Muscle layer of duodenum (tissue), 2 donors: Measurements from ENCODE around the gene ACACB.

Experiments
- H3K27ac ChIP-seq: one replicate; pipeline ENCODE4 v1.7.0; 2013; ENCODE audit warnings: mild to moderate bottlenecking, low read length
- H3K27me3 ChIP-seq: one replicate; pipeline ENCODE4 v1.7.0; 2013; ENCODE audit warnings: low read depth, mild to moderate bottlenecking, control low read depth, low read length
- H3K36me3 ChIP-seq, 2 donors: one replicate each; pipeline ENCODE4 v1.7.0; 2013; ENCODE audit warnings: low read length in 2 of 2, control low read depth in 1 of 2, mild to moderate bottlenecking in 1 of 2; ENCODE audit not compliant: insufficient read depth in 2 of 2, control insufficient read depth in 1 of 2
- H3K4me1 ChIP-seq, 2 donors: one replicate each; pipeline ENCODE4 v1.7.0; 2013; ENCODE audit warnings: low read length in 2 of 2, mild to moderate bottlenecking in 2 of 2, control low read depth in 1 of 2, moderate library complexity in 1 of 2; ENCODE audit not compliant: insufficient read depth in 2 of 2, control insufficient read depth in 1 of 2
- H3K4me3 ChIP-seq, 2 donors: one replicate each; pipeline ENCODE4 v1.7.0; 2013; ENCODE audit warnings: low read length in 2 of 2, low read depth in 1 of 2, mild to moderate bottlenecking in 1 of 2
- H3K9me3 ChIP-seq, 2 donors: one replicate each; pipeline ENCODE4 v1.7.0; 2013; ENCODE audit warnings: low read length in 2 of 2, control low read depth in 1 of 2, mild to moderate bottlenecking in 1 of 2; ENCODE audit not compliant: control insufficient read depth in 1 of 2
- donor health status: healthy.

The ACACB gene

DNA sequence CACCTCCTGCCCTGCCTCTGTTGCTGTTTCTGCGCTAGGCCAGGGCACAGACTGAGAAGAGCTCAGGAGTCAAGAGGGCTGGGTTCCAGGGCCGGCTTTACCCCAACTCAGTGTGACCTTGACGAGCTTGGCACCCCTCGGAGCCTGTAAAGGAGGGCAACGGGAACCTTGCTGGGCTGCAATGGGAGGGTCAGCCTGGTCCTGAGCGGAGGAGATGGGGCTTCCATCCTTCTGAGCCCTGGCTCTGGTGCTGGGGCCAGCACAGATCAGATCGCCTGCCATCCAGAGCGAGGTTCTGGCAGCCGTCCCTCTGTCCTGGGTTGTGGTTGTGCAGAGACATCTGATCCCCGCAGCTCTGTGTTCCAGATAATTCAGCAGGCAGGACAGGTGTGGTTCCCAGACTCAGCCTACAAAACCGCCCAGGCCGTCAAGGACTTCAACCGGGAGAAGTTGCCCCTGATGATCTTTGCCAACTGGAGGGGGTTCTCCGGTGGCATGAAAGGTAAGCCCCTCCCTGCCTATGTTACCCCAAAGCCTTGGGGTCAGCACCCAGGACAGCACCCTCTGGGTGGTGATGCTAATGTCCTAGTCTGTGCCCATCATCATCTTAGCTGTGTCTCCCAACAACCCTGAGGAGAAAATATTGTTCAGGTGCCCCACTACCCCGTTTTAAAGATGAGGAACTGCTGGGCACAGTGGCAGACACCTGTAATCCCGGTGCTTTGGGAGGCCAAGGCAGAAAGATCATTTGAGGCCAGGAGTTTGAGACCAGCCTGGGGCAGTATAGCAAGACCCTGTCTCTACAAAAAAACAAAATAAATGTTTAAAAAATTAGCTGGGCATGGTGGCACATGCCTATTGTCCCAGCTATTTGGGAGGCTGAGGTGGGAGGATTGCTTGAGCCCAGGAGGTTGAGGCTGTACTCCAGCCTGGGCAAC, 142.5 kb downstream of the ACACB start:
- no peaks in the 10 kb centered on the region for H3K27me3 ChIP-seq
- no peak overlapping the region for H3K27ac ChIP-seq
- peaks cover 0 to 3% of the 10 kb centered on the region in 2 donors for H3K9me3 ChIP-seq
- H3K4me3 ChIP-seq = no peak overlapping the region
- peaks cover 41 to 84% of the 10 kb centered on the region in 2 donors for H3K36me3 ChIP-seq
- no peaks in the 10 kb centered on the region for H3K4me1 ChIP-seq

GRCh38 chr12:109259545-109259895, 143.1 kb downstream of the ACACB start:
- no peak overlapping the region for H3K4me3 ChIP-seq
- H3K9me3 ChIP-seq = no peaks in the 10 kb centered on the region
- no peaks in the 10 kb centered on the region for H3K27me3 ChIP-seq
- H3K36me3 ChIP-seq = peaks cover 35 to 80% of the 10 kb centered on the region in 2 donors
- no peak overlapping the region for H3K27ac ChIP-seq
- no peaks in the 10 kb centered on the region for H3K4me1 ChIP-seq

DNA sequence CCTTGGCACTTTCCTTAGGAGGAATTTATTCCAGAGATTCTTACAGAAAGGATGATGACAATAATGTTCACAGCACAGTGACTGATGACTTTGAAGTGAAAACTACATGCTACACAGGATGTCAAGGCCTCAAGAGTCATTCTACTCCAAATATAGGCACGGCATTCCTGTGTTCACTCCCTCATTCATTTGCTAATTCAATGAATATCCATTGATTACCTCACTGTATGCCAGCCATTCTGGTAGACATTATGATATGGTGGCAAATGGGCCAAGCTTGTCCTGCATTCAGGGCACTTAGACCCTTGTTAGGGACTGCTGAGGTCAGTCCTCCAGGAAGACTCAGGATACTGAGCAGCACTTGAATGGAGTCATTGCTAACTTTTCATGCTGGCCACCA, 144.7 kb downstream of the ACACB start:
- Histone ChIP-seq H3K27me3 (no peaks in the 10 kb centered on the region), H3K4me3 (no peak overlapping the region), H3K9me3 (no peaks in the 10 kb centered on the region), H3K27ac (no peak overlapping the region), H3K4me1 (no peaks in the 10 kb centered on the region), H3K36me3 (peaks cover 41 to 80% of the 10 kb centered on the region in 2 donors)

GRCh38 chr12:109261939-109262338, 145.6 kb downstream of the ACACB start:
- Histone ChIP-seq H3K27ac (no peak overlapping the region), H3K36me3 (peaks cover 45 to 80% of the 10 kb centered on the region in 2 donors), H3K9me3 (no peaks in the 10 kb centered on the region)

DNA sequence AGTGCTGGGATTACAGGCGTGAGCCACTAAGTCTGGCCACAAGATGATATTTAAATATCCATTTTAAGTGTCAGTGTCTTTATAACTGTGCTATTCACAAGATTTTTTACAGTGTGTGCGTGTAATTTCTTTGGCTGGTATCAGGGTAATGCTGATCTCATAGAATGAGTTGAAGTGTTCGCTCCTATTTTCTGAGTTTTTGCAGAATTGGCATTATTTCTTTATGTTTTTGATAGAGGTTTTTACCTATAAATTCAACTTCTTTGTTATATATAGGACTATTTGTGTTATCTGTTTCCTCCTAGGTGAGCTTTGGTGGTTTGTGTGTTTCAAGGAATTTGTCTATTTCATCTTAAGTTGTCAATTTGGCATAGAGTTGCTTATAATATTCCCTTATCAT, 147.1 kb downstream of the ACACB start:
- no peaks in the 10 kb centered on the region for H3K27me3 ChIP-seq
- peaks cover 44 to 84% of the 10 kb centered on the region in 2 donors for H3K36me3 ChIP-seq
- H3K27ac ChIP-seq = no peak overlapping the region

More at GRCh38 chr12:109261939-109262338, 145.6 kb downstream of the ACACB start:
- no peaks in the 10 kb centered on the region for H3K27me3 ChIP-seq
- no peak overlapping the region for H3K4me3 ChIP-seq
- H3K4me1 ChIP-seq = no peaks in the 10 kb centered on the region

DNA sequence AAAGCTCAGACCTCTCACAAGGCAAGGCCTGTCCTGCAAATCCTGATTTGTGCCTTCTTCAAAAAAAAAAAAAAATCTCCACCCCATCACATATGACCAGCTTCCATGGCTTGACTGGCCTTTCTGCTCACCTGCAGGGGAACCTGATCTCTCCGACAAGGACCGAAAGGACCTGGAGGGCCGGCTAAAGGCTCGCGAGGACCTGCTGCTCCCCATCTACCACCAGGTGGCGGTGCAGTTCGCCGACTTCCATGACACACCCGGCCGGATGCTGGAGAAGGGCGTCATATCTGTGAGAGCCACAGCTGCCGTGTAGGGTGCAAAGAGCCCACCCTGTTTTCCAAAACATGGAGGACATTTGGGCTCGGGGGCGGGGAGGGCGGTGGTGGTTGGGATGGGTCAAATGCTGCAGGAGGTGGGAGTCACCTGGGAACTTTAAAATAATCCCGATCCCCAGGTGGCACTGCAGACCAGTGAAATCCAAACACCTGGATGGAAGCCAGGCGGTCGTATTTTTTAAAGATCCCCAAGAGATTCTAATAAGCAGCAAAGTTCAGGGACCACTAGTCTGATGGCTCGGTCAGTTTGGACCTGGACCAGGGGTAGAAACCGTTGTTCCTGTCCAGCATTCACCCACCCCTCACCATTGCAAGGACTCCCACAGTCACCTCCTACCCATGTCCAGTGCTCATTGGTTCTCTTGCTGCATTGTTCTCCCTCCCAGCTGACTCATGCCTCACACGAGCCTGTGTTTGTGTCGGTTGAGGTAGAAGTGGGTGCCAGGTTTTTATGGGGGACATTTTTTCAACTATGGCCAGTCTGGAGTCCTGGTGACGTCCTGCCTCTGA, 147.9 kb downstream of the ACACB start:
- Histone ChIP-seq H3K9me3 (no peaks in the 10 kb centered on the region), H3K4me1 (no peaks in the 10 kb centered on the region), H3K27ac (no peak overlapping the region), H3K4me3 (no peak overlapping the region), H3K36me3 (peaks cover 43 to 76% of the 10 kb centered on the region in 2 donors), H3K27me3 (no peaks in the 10 kb centered on the region)

More for the DNA sequence above, 147.1 kb downstream of the ACACB start:
- Histone ChIP-seq H3K4me3 (no peak overlapping the region), H3K4me1 (no peaks in the 10 kb centered on the region), H3K9me3 (no peaks in the 10 kb centered on the region)

DNA sequence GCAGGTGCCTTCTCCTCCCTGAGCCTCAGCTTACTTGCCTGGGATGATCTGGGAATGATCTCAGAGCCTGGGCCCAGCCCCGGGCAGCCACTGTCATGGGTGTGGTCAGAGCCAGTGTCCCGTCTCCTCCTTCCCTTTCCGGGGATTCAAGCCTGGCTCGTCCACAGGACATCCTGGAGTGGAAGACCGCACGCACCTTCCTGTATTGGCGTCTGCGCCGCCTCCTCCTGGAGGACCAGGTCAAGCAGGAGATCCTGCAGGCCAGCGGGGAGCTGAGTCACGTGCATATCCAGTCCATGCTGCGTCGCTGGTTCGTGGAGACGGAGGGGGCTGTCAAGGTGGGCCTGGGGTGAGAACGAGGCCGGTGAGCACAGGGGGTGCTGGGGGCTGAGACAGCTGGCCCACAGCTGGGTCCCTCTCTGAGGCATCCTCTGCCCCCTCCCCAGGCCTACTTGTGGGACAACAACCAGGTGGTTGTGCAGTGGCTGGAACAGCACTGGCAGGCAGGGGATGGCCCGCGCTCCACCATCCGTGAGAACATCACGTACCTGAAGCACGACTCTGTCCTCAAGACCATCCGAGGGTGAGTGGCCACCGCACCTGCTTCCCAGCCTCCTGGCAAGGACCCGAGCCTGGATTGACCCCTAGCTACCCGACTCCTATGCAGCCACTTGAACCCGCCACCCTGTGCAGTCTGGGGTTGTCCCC, 148.7 kb downstream of the ACACB start:
- no peaks in the 10 kb centered on the region for H3K9me3 ChIP-seq
- peaks cover 38 to 68% of the 10 kb centered on the region in 2 donors for H3K36me3 ChIP-seq
- no peaks in the 10 kb centered on the region for H3K4me1 ChIP-seq
- no peak overlapping the region for H3K4me3 ChIP-seq
- H3K27ac ChIP-seq = no peak overlapping the region
- no peaks in the 10 kb centered on the region for H3K27me3 ChIP-seq

DNA sequence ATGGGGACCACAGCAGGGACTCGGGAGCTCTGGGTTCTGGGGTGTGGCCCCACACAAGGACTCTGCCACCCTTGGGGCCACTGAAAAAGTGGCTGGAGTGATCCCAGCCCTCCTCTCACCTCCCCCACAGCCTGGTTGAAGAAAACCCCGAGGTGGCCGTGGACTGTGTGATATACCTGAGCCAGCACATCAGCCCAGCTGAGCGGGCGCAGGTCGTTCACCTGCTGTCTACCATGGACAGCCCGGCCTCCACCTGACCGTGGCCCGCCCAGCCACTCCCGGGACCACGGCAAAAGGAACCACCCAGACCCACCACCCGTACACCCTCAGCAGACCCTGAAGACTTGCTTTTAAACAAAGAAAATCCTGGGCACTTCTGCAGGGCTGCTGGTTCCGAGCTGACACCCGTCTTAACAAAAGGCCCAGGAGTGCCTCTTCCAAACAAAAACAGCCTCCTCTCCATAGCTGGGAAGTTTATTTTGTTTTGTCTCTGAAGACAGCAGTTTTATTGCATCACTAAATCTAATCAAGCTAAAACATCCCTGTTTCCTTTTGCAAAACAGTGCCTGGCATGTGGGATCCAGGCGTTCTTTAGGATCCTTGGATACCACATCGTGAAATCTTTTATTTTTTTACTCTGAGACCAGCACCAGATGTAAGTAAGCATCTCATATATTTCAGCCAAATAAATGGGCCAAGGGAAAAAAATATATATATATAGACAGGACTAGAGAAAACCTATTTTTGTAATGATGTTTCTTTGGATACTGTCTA, 149.9 kb downstream of the ACACB start:
- H3K9me3 ChIP-seq = peaks cover 0 to 5% of the 10 kb centered on the region in 2 donors
- no peak overlapping the region for H3K27ac ChIP-seq
- H3K4me3 ChIP-seq = no peak overlapping the region
- H3K36me3 ChIP-seq = peaks cover 26 to 66% of the 10 kb centered on the region in 2 donors
- no peaks in the 10 kb centered on the region for H3K4me1 ChIP-seq
- H3K27me3 ChIP-seq = no peaks in the 10 kb centered on the region

DNA sequence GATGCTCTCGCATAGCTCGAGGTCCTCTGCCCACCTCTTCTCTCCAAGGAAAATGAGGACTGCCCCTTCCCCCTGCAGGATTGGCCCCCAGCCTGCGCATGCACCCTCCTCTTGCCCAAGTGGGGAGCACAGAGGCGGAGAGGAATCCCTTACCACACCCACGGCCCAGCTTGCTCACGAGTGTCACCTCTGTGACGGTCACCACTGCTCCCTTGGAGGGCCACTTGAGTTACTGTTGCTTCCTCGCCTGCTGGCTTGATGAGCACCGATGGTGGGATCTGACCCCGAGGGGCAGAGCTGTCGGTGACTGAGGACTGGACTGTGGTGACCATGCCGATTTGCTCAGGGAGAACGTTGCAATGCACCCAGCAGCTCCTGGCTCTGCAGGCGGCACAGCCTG, 151.0 kb downstream of the ACACB start:
- Histone ChIP-seq H3K27ac (no peak overlapping the region), H3K36me3 (peaks cover 21 to 62% of the 10 kb centered on the region in 2 donors)

DNA sequence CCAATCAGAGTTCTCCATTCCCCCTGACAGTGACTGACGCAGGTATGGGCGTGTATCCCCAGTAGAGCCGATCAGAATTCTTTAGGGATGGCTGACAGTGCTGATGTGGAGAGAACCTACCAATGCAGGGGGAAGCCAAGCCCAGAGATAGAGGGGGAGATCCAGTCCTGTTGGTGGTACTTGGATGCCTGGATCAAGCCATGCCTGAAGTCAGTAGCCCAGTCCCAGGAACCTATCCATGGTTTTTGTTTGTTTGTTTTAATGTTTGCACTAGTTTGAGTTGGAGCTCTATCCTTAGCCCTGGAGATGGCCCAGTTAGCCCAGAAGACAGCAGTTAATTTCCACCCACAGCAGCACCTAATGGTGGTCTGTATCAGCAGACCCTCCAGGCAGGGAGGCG, 152.5 kb downstream of the ACACB start:
- H3K27ac ChIP-seq = no peak overlapping the region
- no peak overlapping the region for H3K4me3 ChIP-seq
- no peaks in the 10 kb centered on the region for H3K4me1 ChIP-seq
- no peaks in the 10 kb centered on the region for H3K27me3 ChIP-seq
- peaks cover 20 to 51% of the 10 kb centered on the region in 2 donors for H3K36me3 ChIP-seq
- H3K9me3 ChIP-seq = peaks cover 0 to 5% of the 10 kb centered on the region in 2 donors

More for the DNA sequence above, 151.0 kb downstream of the ACACB start:
- Histone ChIP-seq H3K9me3 (peaks cover 0 to 5% of the 10 kb centered on the region in 2 donors), H3K4me1 (no peaks in the 10 kb centered on the region), H3K27me3 (no peaks in the 10 kb centered on the region), H3K4me3 (no peak overlapping the region)
